PC-3 (cell line): ENCODE data around the gene PDE11A.

ENCODE experiments used
- CTCF ChIP-seq: fragments of 300-600 bp; sonication (generic); conservative IDR thresholded peaks from 2 replicates; pipeline ENCODE4 v1.5.1; 2017; ENCODE audit warnings: antibody characterized with exemption, low read depth, mild to moderate bottlenecking, low read length
- EZH2 ChIP-seq: fragments of 300-600 bp; sonication (generic); IDR thresholded peaks from one replicate; pipeline ENCODE4 v1.6.1; 2017; ENCODE audit warnings: antibody characterized with exemption, mild to moderate bottlenecking, low read length; ENCODE audit not compliant: unreplicated experiment
- EZH2phosphoT487 ChIP-seq: fragments of 300-600 bp; sonication (generic); IDR thresholded peaks from 2 replicates; pipeline ENCODE4 v1.6.1; 2018; ENCODE audit warnings: mild to moderate bottlenecking, antibody characterized with exemption, low read length, borderline replicate concordance

GRCh38 chr2:178068823-178069454, 3.6 kb downstream of the PDE11A start:
- TF ChIP-seq CTCF (no peak), EZH2phosphoT487 (no peak), EZH2 (no peak)
